Measurements from ENCODE around the gene B3GALNT1.

DNA sequence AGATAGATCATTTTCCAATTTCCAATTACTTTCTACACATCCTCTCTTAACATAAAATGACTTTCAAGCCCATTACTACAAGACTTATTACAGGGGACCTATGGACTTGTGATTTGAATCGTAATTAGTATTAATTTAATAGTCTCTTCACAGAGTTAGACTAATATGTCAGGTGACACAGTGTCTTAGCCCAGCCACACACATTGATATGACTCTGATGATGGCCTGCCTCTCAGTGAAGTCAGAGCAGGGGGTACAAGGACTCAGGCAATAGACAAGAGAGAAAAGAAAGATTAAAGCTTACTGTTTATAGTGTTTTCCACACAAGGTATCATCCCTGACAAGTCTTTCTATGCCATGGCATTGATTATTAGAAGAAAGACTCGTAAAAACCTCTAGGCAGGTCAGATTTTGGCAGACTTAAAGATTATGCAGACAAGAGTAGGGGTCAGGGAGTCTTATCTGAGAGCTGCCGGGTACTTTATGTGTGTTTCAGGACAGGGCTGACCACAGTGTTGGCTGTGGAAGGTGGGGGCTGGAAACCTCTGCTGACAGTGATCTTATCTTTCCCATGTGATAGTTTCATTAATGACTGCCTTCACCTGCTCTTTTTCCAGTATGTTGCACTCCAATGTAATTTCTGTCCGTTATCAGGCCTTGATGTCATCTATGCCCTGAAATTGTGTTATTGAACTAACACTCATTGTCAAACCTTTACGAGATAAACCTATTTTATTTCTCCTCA lies 50.1 kb downstream of the B3GALNT1 start:
- TF ChIP-seq POLR2A (IDR thresholded peaks at IDR 0.05): no peak
- TF ChIP-seq, protein P1, sequence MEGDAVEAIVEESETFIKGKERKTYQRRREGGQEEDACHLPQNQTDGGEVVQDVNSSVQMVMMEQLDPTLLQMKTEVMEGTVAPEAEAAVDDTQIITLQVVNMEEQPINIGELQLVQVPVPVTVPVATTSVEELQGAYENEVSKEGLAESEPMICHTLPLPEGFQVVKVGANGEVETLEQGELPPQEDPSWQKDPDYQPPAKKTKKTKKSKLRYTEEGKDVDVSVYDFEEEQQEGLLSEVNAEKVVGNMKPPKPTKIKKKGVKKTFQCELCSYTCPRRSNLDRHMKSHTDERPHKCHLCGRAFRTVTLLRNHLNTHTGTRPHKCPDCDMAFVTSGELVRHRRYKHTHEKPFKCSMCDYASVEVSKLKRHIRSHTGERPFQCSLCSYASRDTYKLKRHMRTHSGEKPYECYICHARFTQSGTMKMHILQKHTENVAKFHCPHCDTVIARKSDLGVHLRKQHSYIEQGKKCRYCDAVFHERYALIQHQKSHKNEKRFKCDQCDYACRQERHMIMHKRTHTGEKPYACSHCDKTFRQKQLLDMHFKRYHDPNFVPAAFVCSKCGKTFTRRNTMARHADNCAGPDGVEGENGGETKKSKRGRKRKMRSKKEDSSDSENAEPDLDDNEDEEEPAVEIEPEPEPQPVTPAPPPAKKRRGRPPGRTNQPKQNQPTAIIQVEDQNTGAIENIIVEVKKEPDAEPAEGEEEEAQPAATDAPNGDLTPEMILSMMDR (IDR thresholded peaks at IDR 0.05): no peak

Measured in uterus (tissue), 2 donors.